BLaER1 treated with 17β-estradiol and CSF1 and Interleukin-3, amounts not matched to agents 10 nM and 100 nM (cell line): ENCODE results near the gene EPHA5.
"Not testable (repeated sequence)": the region's sequence is repeated elsewhere in the genome, so short reads cannot be mapped to it uniquely, and the experiment has no call there.

Source experiments
- H3K27ac ChIP-seq, 11 experiments: shearing (Covaris generic); formaldehyde crosslinking; 2 replicates each; pipeline ENCODE4 v1.8.1; 2022
- H3K27me3 ChIP-seq, 11 experiments: shearing (Covaris generic); formaldehyde crosslinking; 2 replicates each; pipeline ENCODE4 v1.8.1; 2022
- H3K36me3 ChIP-seq, 11 experiments: shearing (Covaris generic); formaldehyde crosslinking; 2 replicates each; pipeline ENCODE4 v1.8.1; 2022
- H3K4me1 ChIP-seq, 10 experiments: shearing (Covaris generic); formaldehyde crosslinking; 2 replicates each; pipeline ENCODE4 v1.8.1; 2022
- H3K4me2 ChIP-seq, 11 experiments: shearing (Covaris generic); formaldehyde crosslinking; 2 replicates each; pipeline ENCODE4 v1.8.1; 2022
- H3K4me3 ChIP-seq, 10 experiments: shearing (Covaris generic); formaldehyde crosslinking; 2 replicates each; pipeline ENCODE4 v1.8.1; 2022
- H3K9ac ChIP-seq, 11 experiments: shearing (Covaris generic); formaldehyde crosslinking; 2 replicates each; pipeline ENCODE4 v1.8.1; 2022
- H3K9me3 ChIP-seq, 11 experiments: shearing (Covaris generic); formaldehyde crosslinking; replicated peaks in 1 of 11; 2 replicates each; pipeline ENCODE4 v1.8.1; 2022
- H4K20me1 ChIP-seq, 11 experiments: shearing (Covaris generic); formaldehyde crosslinking; 2 replicates each; pipeline ENCODE4 v1.8.1; 2022
- Cebpa-rat ChIP-seq, 11 experiments: shearing (Covaris generic); IDR thresholded peaks; 2 replicates each; pipeline ENCODE4 v1.8.1; 2022

The EPHA5 gene

DNA sequence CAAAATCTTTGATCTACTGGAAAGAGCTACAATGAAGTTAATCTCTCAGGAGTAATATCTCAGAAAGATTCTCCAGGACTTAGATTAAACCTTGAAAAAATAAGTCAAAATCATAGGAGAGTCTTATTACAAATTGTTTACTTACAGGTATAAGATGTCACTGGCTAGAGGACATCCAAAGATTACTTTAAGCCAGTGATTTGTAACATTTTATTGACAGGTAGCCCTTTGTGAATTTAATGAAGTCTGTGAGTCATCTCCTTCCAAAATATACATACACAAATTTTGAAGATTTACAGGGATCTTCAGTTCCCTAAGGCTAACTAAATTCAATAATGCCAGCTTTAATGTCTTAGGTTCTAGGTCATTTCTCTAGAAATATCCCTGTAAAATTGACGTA is 359.7 kb downstream of the EPHA5 start:
- TF ChIP-seq Cebpa-rat (IDR thresholded peaks at IDR 0.05) = no peak
- H3K36me3 ChIP-seq = no peaks in the 10 kb centered on the region

DNA sequence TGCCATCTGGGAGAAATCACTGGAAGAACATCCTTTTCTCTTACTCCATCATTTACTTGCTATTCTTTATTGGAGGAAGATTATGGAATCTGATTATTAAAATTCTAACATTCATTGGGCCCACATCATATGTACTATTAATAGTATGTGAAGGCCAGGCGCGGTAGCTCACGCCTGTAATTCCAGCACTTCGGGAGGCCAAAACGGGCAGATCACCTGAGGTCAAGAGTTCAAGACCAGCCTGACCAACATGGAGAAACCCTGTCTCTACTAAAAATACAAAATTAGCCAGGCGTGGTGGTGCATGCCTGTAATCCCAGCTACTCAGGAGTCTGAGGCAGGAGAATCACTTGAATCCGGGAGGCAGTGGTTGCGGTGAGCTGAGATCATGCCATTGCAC is 361.7 kb downstream of the EPHA5 start:
- H3K4me1 ChIP-seq, H3K27me3 ChIP-seq, H3K4me2 ChIP-seq, H3K9ac ChIP-seq, H3K36me3 ChIP-seq, H3K27ac ChIP-seq, H3K9me3 ChIP-seq, H3K4me3 ChIP-seq, H4K20me1 ChIP-seq: not testable (repeated sequence)

More for the DNA sequence above, 359.7 kb downstream of the EPHA5 start:
- H4K20me1 ChIP-seq = no peaks in the 10 kb centered on the region
- no peaks in the 10 kb centered on the region for H3K9me3 ChIP-seq
- no peak overlapping the region for H3K9ac ChIP-seq
- H3K27me3 ChIP-seq = no peaks in the 10 kb centered on the region
- H3K27ac ChIP-seq = no peak overlapping the region
- no peak overlapping the region for H3K4me2 ChIP-seq
- no peaks in the 10 kb centered on the region for H3K4me1 ChIP-seq
- no peak overlapping the region for H3K4me3 ChIP-seq

DNA sequence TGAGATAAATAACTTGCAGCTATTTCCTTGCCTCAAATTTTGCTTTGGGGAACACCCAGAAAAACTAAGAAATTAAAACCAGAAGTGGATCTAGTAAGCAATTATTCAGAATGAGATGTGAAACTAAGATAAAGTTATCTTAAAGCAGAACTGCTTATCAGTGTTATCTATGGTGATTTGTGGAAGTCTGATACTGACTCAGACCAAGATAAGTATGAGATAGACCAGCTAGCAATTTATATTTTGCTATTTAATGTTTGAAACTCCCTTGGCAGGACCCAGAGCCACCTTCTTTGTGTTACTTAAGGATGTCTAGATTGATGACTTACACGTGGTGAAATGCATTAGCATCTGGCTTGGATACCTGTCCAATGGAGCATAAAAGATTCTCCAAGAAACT is 368.1 kb downstream of the EPHA5 start:
- Histone ChIP-seq H3K4me3 (no peak overlapping the region), H3K9ac (no peak overlapping the region), H3K27ac (peak overlapping the region in 1 of 11 experiments; percentile 49; a peak in 2 of 22 replicates), H4K20me1 (no peaks in the 10 kb centered on the region), H3K36me3 (no peaks in the 10 kb centered on the region), H3K4me1 (peaks cover 0 to 12% (median 0%) of the 10 kb centered on the region in 10 experiments; a peak in 5 of 20 replicates), H3K27me3 (no peaks in the 10 kb centered on the region), H3K9me3 (no peaks in the 10 kb centered on the region), H3K4me2 (peak overlapping the region in 3 of 11 experiments; percentile 1 to 54 (median 51); a peak in 5 of 22 replicates)
- TF ChIP-seq Cebpa-rat (IDR thresholded peaks at IDR 0.05) = no peak

DNA sequence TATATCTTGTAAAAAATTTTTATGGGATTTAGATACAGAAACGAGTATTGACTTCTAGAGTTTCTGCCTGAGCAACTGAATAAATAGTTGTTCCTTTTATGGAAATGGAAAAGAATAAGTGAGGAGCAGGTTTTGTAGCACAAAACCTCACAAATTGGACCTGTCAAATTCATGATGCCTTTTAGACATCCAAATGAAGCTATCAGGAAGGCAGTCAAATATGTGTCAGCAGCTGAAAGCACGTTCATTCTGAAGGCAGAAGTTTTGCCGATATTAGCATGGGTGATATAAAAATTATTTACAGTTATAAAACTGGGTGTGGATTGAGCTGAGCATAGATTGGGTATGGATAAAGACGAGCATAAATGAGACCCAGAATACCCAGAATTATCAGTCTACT is 374.0 kb downstream of the EPHA5 start:
- no peak for TF ChIP-seq Cebpa-rat (IDR thresholded peaks at IDR 0.05)
- H3K9ac ChIP-seq = no peak overlapping the region

DNA sequence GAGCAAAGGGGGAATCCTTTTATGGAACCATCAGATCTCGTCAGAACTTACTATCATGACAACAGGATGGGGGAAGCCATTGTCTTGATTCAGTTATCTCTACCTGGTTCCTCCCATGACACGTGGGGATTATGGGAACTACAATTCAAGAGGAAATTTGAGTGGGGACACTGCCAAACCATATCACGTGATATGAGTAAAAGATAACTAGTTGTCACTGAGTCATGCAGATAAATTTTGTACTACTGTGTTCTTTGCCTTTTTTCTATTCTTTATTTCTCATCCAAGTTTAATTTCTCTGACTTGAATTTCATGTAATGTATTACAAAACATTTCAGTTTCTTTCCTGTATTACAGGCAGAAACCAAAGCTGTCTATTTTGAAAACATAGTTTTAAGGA is 383.2 kb downstream of the EPHA5 start:
- no peaks in the 10 kb centered on the region for H3K4me1 ChIP-seq
- peaks cover 0 to 7% (median 4%) of the 10 kb centered on the region in 11 experiments; a peak in 9 of 22 replicates for H3K9me3 ChIP-seq
- H3K4me3 ChIP-seq = no peak overlapping the region
- no peak overlapping the region for H3K27ac ChIP-seq
- no peaks in the 10 kb centered on the region for H4K20me1 ChIP-seq
- H3K9ac ChIP-seq = no peak overlapping the region
- TF ChIP-seq Cebpa-rat (IDR thresholded peaks at IDR 0.05) = no peak
- H3K36me3 ChIP-seq = no peaks in the 10 kb centered on the region
- H3K27me3 ChIP-seq = no peaks in the 10 kb centered on the region
- H3K4me2 ChIP-seq = no peak overlapping the region

More for the DNA sequence above, 374.0 kb downstream of the EPHA5 start:
- Histone ChIP-seq H3K27ac (no peak overlapping the region), H3K9me3 (no peaks in the 10 kb centered on the region), H4K20me1 (no peaks in the 10 kb centered on the region), H3K27me3 (no peaks in the 10 kb centered on the region), H3K4me2 (no peak overlapping the region), H3K4me3 (no peak overlapping the region), H3K36me3 (no peaks in the 10 kb centered on the region), H3K4me1 (no peaks in the 10 kb centered on the region)
